ENCODE measurements around the gene RPL12. TPM values are rescaled to one million over a fixed set of nuclear protein-coding genes. Genes with fewer than 3 reads are reported as not detected.

Gene RPL12
- total RNA-seq, 1 donor from 2014 or later, result 2,572 TPM

GRCh38 chr9:127418037-127418471 lies 33.2 kb downstream of the RPL12 start:
- no peak for DNase-seq (ENCODE audit: extremely low spot score in 2 of 2)
- TF ChIP-seq POLR2A (IDR thresholded peaks at IDR 0.05), result no peak
- TF ChIP-seq, protein P1, sequence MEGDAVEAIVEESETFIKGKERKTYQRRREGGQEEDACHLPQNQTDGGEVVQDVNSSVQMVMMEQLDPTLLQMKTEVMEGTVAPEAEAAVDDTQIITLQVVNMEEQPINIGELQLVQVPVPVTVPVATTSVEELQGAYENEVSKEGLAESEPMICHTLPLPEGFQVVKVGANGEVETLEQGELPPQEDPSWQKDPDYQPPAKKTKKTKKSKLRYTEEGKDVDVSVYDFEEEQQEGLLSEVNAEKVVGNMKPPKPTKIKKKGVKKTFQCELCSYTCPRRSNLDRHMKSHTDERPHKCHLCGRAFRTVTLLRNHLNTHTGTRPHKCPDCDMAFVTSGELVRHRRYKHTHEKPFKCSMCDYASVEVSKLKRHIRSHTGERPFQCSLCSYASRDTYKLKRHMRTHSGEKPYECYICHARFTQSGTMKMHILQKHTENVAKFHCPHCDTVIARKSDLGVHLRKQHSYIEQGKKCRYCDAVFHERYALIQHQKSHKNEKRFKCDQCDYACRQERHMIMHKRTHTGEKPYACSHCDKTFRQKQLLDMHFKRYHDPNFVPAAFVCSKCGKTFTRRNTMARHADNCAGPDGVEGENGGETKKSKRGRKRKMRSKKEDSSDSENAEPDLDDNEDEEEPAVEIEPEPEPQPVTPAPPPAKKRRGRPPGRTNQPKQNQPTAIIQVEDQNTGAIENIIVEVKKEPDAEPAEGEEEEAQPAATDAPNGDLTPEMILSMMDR (IDR thresholded peaks at IDR 0.05), result no peak
- no peak for TF ChIP-seq POLR2AphosphoS5 (IDR thresholded peaks at IDR 0.05; ENCODE audit: insufficient read depth in 1 of 2, low read depth in 1 of 2)
- Histone ChIP-seq H3K27ac (no peak overlapping the region), H3K36me3 (no peaks in the 10 kb centered on the region), H3K27me3 (no peaks in the 10 kb centered on the region), H3K9me3 (no peaks in the 10 kb centered on the region), H3K4me3 (no peak overlapping the region), H3K4me1 (peaks cover 36% of the 10 kb centered on the region)
- intact Hi-C loops (cut with DNase I), result no loop called here

GRCh38 chr9:127417131-127418036 lies 33.8 kb downstream of the RPL12 start:
- Histone ChIP-seq H3K4me1 (peaks cover 30% of the 10 kb centered on the region), H3K27me3 (no peaks in the 10 kb centered on the region), H3K4me3 (no peak overlapping the region), H3K27ac (no peak overlapping the region), H3K9me3 (no peaks in the 10 kb centered on the region), H3K36me3 (no peaks in the 10 kb centered on the region)
- intact Hi-C loops (cut with DNase I), result no loop called here
- TF ChIP-seq, protein P1 (IDR thresholded peaks at IDR 0.05), result no peak
- no peak for TF ChIP-seq POLR2AphosphoS5 (IDR thresholded peaks at IDR 0.05; ENCODE audit: insufficient read depth in 1 of 2, low read depth in 1 of 2)
- no peak for TF ChIP-seq POLR2A (IDR thresholded peaks at IDR 0.05)
- no peak for DNase-seq (ENCODE audit: extremely low spot score in 2 of 2)

GRCh38 chr9:127415657-127416056 lies 35.5 kb downstream of the RPL12 start:
- Histone ChIP-seq H3K4me1 (peaks cover 20% of the 10 kb centered on the region), H3K9me3 (no peaks in the 10 kb centered on the region), H3K4me3 (no peak overlapping the region), H3K27ac (no peak overlapping the region), H3K27me3 (no peaks in the 10 kb centered on the region), H3K36me3 (no peaks in the 10 kb centered on the region)
- DNase-seq (ENCODE audit: extremely low spot score in 2 of 2), result no peak
- no peak for TF ChIP-seq POLR2A (IDR thresholded peaks at IDR 0.05)
- TF ChIP-seq POLR2AphosphoS5 (IDR thresholded peaks at IDR 0.05; ENCODE audit: insufficient read depth in 1 of 2, low read depth in 1 of 2), result no peak
- TF ChIP-seq, protein P1 (IDR thresholded peaks at IDR 0.05), result no peak
- intact Hi-C loops (cut with DNase I), result no loop called here

- H3K9me3 ChIP-seq, result no peaks in the 10 kb centered on the region
- no peak overlapping the region for H3K27ac ChIP-seq
- peaks cover 20% of the 10 kb centered on the region for H3K4me1 ChIP-seq
- H3K27me3 ChIP-seq, result no peaks in the 10 kb centered on the region
- no peak for DNase-seq (ENCODE audit: extremely low spot score in 2 of 2)
- H3K36me3 ChIP-seq, result no peaks in the 10 kb centered on the region
- H3K4me3 ChIP-seq, result no peak overlapping the region
- intact Hi-C loops (cut with DNase I), result no loop called here
- TF ChIP-seq POLR2A (IDR thresholded peaks at IDR 0.05) (no peak), POLR2AphosphoS5 (IDR thresholded peaks at IDR 0.05; ENCODE audit: insufficient read depth in 1 of 2, low read depth in 1 of 2) (no peak)
- TF ChIP-seq, protein P1 (IDR thresholded peaks at IDR 0.05), result no peak
These were observed 36.1 kb downstream of the RPL12 start for GRCh38 chr9:127415141-127415540.

DNA sequence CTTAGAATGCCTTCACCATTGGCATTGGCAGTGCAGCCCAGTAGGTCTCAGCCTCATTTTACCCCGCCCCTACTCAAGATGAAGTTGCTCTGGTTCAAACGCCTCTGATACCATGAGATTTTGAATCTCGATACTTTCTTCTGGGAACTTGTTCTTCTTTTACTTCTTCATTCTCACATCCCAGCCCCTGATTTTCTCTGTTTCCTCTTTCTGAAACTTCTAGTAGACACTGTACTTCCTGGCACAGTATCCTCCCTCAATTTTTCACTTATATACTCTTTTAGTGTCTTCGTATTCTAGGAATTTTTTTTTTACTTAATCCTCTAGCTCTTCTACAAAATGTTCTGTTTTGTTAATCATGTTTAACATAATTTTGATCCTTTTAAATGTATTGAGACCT lies 40.1 kb downstream of the RPL12 start:
- Histone ChIP-seq H3K4me3 (no peak overlapping the region), H3K27me3 (no peaks in the 10 kb centered on the region), H3K36me3 (no peaks in the 10 kb centered on the region), H3K4me1 (no peaks in the 10 kb centered on the region), H3K27ac (no peak overlapping the region), H3K9me3 (no peaks in the 10 kb centered on the region)
- no peak for DNase-seq (ENCODE audit: extremely low spot score in 2 of 2)
- TF ChIP-seq POLR2AphosphoS5 (IDR thresholded peaks at IDR 0.05; ENCODE audit: insufficient read depth in 1 of 2, low read depth in 1 of 2) (no peak), POLR2A (IDR thresholded peaks at IDR 0.05) (no peak)
- TF ChIP-seq, protein P1 (IDR thresholded peaks at IDR 0.05), result no peak
- intact Hi-C loops (cut with DNase I), result no loop called here
